Endothelial cell of umbilical vein (primary cell): ENCODE results near the gene DPYSL4.

Experiments
- CTCF ChIP-seq, 2 donors: IDR thresholded peaks; 1 replicate in 1 of 2; 2 replicates in 1 of 2; pipeline ENCODE4 v1.5.1; 2011; ENCODE audit warnings: low read length in 2 of 2, mild to moderate bottlenecking in 2 of 2, moderate library complexity in 2 of 2, control low read depth in 1 of 2, inconsistent platforms in 1 of 2, low read depth in 1 of 2; ENCODE audit not compliant: insufficient read depth in 1 of 2; ENCODE audit errors: extremely low read depth in 1 of 2
- EZH2 ChIP-seq: IDR thresholded peaks from 2 replicates; pipeline ENCODE4 v1.6.1; 2012; ENCODE audit warnings: borderline replicate concordance, low read depth, mild to moderate bottlenecking, moderate library complexity, low read length, inconsistent platforms; ENCODE audit not compliant: severe bottlenecking
- FOS ChIP-seq: IDR thresholded peaks from 2 replicates; pipeline ENCODE4 v1.6.1; 2011; ENCODE audit warnings: mild to moderate bottlenecking, low read length, moderate library complexity, borderline replicate concordance; ENCODE audit not compliant: insufficient read depth
- POLR2A ChIP-seq: IDR thresholded peaks from 2 replicates; pipeline ENCODE4 v1.6.1; 2012; ENCODE audit warnings: low read depth, mild to moderate bottlenecking, control low read depth, low read length

DNA sequence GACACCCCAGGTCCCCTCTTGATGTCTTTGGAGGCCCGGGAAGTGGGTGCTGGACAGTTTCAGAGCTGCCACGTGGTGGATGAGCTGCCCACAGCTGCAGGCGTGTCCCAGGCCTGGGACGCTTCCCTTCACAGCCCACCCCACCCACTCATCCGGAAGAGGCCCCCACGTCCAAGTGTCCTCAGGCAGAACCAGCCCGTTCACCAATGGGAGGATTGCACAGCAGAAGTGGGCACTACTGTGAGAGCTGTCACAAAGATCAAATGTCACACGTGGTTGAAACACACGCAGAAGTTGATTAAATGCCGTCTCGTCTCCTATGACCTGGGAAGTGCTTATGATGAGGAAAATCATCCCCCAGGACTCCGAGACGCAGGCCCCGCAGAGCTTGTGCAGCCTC lies 68.1 kb downstream of the DPYSL4 start:
- no peak for TF ChIP-seq CTCF (IDR thresholded peaks at IDR 0.05; ENCODE audit: extremely low read depth in 1 of 2, insufficient read depth in 1 of 2, low read depth in 1 of 2, low read length in 2 of 2)
- TF ChIP-seq EZH2 = no peak
- TF ChIP-seq FOS = no peak
- no peak for TF ChIP-seq POLR2A
